GM12875 (cell line): ENCODE data around the gene RBP5.

ENCODE experiments used
- H3K4me3 ChIP-seq: one replicate; pipeline ENCODE4 v1.5.1; 2011; ENCODE audit warnings: low read depth, low read length, control low read depth
- CTCF ChIP-seq: IDR thresholded peaks from 2 replicates; pipeline ENCODE4 v1.5.1; 2011; ENCODE audit warnings: low read depth, mild to moderate bottlenecking, control low read depth, inconsistent platforms, low read length, moderate library complexity, borderline replicate concordance; ENCODE audit not compliant: insufficient read depth

RBP5 gene

GRCh38 chr12:7128681-7129286 lies at the start of gene RBP5:
RBP5 (minus strand) TSS chr12:7128889; CDS start chr12:7128775, 114 bp downstream.
- peak within 1 kb of the TSS; percentile 73 for H3K4me3 ChIP-seq
- TF ChIP-seq CTCF = no peak

- TF ChIP-seq CTCF = no peak
- H3K4me3 ChIP-seq = no peak overlapping the region
Measured at GRCh38 chr12:7178481-7178880, 49.8 kb upstream of the RBP5 start.

GRCh38 chr12:7176595-7176994 lies 47.9 kb upstream of the RBP5 start:
- TF ChIP-seq CTCF = no peak
- no peak overlapping the region for H3K4me3 ChIP-seq

- H3K4me3 ChIP-seq = no peak overlapping the region
- no peak for TF ChIP-seq CTCF
Measured at GRCh38 chr12:7175493-7175892, 46.8 kb upstream of the RBP5 start.

- TF ChIP-seq CTCF = no peak
- no peak overlapping the region for H3K4me3 ChIP-seq
Measured at GRCh38 chr12:7171854-7172253, 43.2 kb upstream of the RBP5 start.

- no peak overlapping the region for H3K4me3 ChIP-seq
- TF ChIP-seq CTCF = no peak
Measured at GRCh38 chr12:7169951-7170350, 41.3 kb upstream of the RBP5 start.

GRCh38 chr12:7162691-7163114 lies 34.0 kb upstream of the RBP5 start:
- H3K4me3 ChIP-seq = no peak overlapping the region
- peak; percentile 54; the same call in 1 of the 2 replicates for TF ChIP-seq CTCF
